Natural killer cell (primary cell): Measurements from ENCODE around the gene LAMP5. TPM values are rescaled to one million over a fixed set of nuclear protein-coding genes. Genes with fewer than 3 reads are reported as not detected.

Experiments
- ATAC-seq, 3 donors: fragments of 150-1000 bp in 2 of 3; fragments of 200-7000 bp in 1 of 3; cut with Tn5 transposase; 1 replicate in 1 of 3; 2 replicates in 2 of 3; pipeline ENCODE4 v1.10.0; 2021; ENCODE audit warnings: mild to moderate bottlenecking in 2 of 3, moderate library complexity in 2 of 3
- DNase-seq, 2 donors: peaks; one replicate each; pipeline versions ENCODE4 v3.0.0 to v3.0.0-alpha.2; 2013 to 2021; ENCODE audit warnings: mixed read lengths in 1 of 2
- H3K27ac ChIP-seq: one replicate; pipeline ENCODE4 v1.5.1; 2013; ENCODE audit warnings: mild to moderate bottlenecking, low read length
- H3K27me3 ChIP-seq: one replicate; pipeline ENCODE4 v1.6.1; 2013; ENCODE audit warnings: low read length; ENCODE audit not compliant: control insufficient read depth, insufficient read depth
- H3K36me3 ChIP-seq: one replicate; pipeline ENCODE4 v1.6.1; 2013; ENCODE audit warnings: low read length; ENCODE audit not compliant: control insufficient read depth, insufficient read depth
- H3K4me1 ChIP-seq: one replicate; pipeline ENCODE4 v1.6.1; 2013; ENCODE audit warnings: low read length; ENCODE audit not compliant: control insufficient read depth, insufficient read depth
- H3K4me3 ChIP-seq: one replicate; pipeline ENCODE4 v1.5.1; 2013; ENCODE audit warnings: low read length
- H3K9me3 ChIP-seq: one replicate; pipeline ENCODE4 v1.6.1; 2013; ENCODE audit warnings: low read length; ENCODE audit not compliant: control insufficient read depth, insufficient read depth
- H3K27ac Mint-ChIP-seq, 2 donors: one replicate each; pipeline ENCODE4 v1.8.0; 2022; ENCODE audit warnings: mild to moderate bottlenecking in 2 of 2, mixed read lengths in 2 of 2, moderate library complexity in 1 of 2
- H3K27me3 Mint-ChIP-seq, 2 donors: one replicate each; pipeline ENCODE4 v1.8.0; 2022; ENCODE audit warnings: low read depth in 2 of 2, mixed read lengths in 2 of 2
- H3K36me3 Mint-ChIP-seq: one replicate; pipeline ENCODE4 v1.8.0; 2022; ENCODE audit warnings: mixed read lengths
- H3K4me1 Mint-ChIP-seq, 2 donors: one replicate each; pipeline ENCODE4 v1.8.0; 2022; ENCODE audit warnings: mixed read lengths in 2 of 2
- H3K4me3 Mint-ChIP-seq: one replicate; pipeline ENCODE4 v1.8.0; 2022; ENCODE audit warnings: mild to moderate bottlenecking, moderate library complexity, mixed read lengths
- H3K9me3 Mint-ChIP-seq, 2 donors: one replicate each; pipeline ENCODE4 v1.8.0; 2022; ENCODE audit warnings: mixed read lengths in 2 of 2
- CTCF ChIP-seq: fragments of 200-600 bp; IDR thresholded peaks from one replicate; pipeline ENCODE4 v1.8.0; 2022; ENCODE audit warnings: antibody characterized with exemption
- WGBS: methylation state at CpG from one replicate; pipeline ENCODE4 v1.1.7; 2013; ENCODE audit warnings: missing lambda C conversion rate; ENCODE audit not compliant: insufficient coverage; 5-methylcytosine and 5-hydroxymethylcytosine counted together
- intact Hi-C: fragments of 100-400 bp; cut with micrococcal nuclease; formaldehyde crosslinking; loops from one replicate; pipeline ENCODE4 v1.14.2; 2022
- total RNA-seq, 4 donors: library from RNA; stranded (reverse); fragments of 120-200 nt in 1 of 4; gene quantifications; one replicate each; pipeline versions ENCODE4 v1.2.3 to v1.2.4, GENCODE V29; 2013 to 2022

LAMP5 gene
- total RNA-seq, 3 donors from 2014 or later (not counting 1 experiment from before 2014, with no cell fraction given) = 0.23 TPM; not detected in 2

DNA sequence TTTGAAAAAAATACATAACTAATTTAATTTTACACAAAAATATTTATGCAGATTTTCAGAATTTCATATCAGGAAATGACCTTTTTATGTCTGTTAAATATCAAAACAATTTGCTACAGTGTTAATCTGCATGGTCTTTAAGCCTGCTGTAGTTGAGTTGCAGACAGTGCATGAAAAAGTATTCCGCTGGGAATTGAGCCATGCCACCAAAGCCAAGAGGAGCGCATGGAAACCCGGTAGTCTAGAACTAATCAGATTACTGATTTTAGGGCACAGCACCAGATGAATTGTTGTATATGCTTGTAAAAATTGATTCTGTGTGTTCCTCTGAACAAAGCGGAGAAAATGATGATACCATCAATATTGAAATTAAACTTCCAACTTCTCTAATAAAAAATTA, 34.3 kb upstream of the LAMP5 start:
- H3K27ac Mint-ChIP-seq = no peak overlapping the region
- ATAC-seq = no peak
- Histone ChIP-seq H3K36me3 (no peaks in the 10 kb centered on the region), H3K4me3 (no peak overlapping the region), H3K27ac (no peak overlapping the region), H3K9me3 (no peaks in the 10 kb centered on the region), H3K4me1 (no peaks in the 10 kb centered on the region), H3K27me3 (no peaks in the 10 kb centered on the region)
- DNase-seq = no peak
- no peak overlapping the region for H3K4me3 Mint-ChIP-seq
- no peaks in the 10 kb centered on the region for H3K27me3 Mint-ChIP-seq
- no peaks in the 10 kb centered on the region for H3K36me3 Mint-ChIP-seq
- H3K4me1 Mint-ChIP-seq = no peaks in the 10 kb centered on the region
- WGBS = 99% methylated on average over 4 of the region's 4 CpGs
- intact Hi-C loops = no loop called here
- peaks cover 3 to 6% of the 10 kb centered on the region in 2 donors for H3K9me3 Mint-ChIP-seq
- TF ChIP-seq CTCF = no peak

DNA sequence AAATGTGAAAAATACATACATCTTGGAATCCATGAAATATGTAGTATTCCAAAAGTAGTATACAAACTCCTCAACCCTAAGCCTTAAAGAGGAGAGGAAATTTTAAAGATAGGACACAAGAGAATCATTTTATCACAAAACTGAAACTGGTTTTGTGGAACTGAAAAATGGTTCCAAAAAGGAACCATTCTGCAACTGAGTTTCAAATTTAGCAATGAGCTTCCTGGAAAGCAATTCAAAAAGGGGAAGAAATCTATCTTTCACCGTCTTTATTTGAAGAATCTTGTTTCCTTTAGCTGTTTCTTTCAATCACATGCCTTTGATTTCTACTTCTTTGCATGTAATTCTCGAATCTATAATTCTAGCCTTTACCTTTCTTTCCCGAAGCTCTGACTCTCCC, 32.2 kb upstream of the LAMP5 start:
- Mint-ChIP-seq H3K27ac (no peak overlapping the region), H3K9me3 (peaks cover 3 to 6% of the 10 kb centered on the region in 2 donors), H3K36me3 (no peaks in the 10 kb centered on the region), H3K4me3 (no peak overlapping the region), H3K27me3 (peaks cover 0 to 3% of the 10 kb centered on the region in 2 donors), H3K4me1 (no peaks in the 10 kb centered on the region)
- Histone ChIP-seq H3K36me3 (no peaks in the 10 kb centered on the region), H3K27me3 (no peaks in the 10 kb centered on the region), H3K27ac (no peak overlapping the region), H3K4me3 (no peak overlapping the region), H3K9me3 (no peaks in the 10 kb centered on the region), H3K4me1 (no peaks in the 10 kb centered on the region)
- DNase-seq (no peak), ATAC-seq (no peak)
- intact Hi-C loops = no loop called here
- no peak for TF ChIP-seq CTCF
- 46% methylated on average over 3 of the region's 3 CpGs for WGBS

- 83% methylated on average over 1 of the region's 2 CpGs for WGBS
- Histone ChIP-seq H3K4me3 (no peak overlapping the region), H3K4me1 (no peaks in the 10 kb centered on the region), H3K36me3 (no peaks in the 10 kb centered on the region), H3K27ac (no peak overlapping the region), H3K27me3 (no peaks in the 10 kb centered on the region), H3K9me3 (no peaks in the 10 kb centered on the region)
- DNase-seq (no peak), ATAC-seq (no peak)
- peaks cover 2 to 3% of the 10 kb centered on the region in 2 donors for H3K9me3 Mint-ChIP-seq
- intact Hi-C loops = no loop called here
- H3K4me1 Mint-ChIP-seq = no peaks in the 10 kb centered on the region
- no peak overlapping the region for H3K4me3 Mint-ChIP-seq
- H3K27me3 Mint-ChIP-seq = peaks cover 0 to 3% of the 10 kb centered on the region in 2 donors
- no peak for TF ChIP-seq CTCF
- no peaks in the 10 kb centered on the region for H3K36me3 Mint-ChIP-seq
- no peak overlapping the region for H3K27ac Mint-ChIP-seq
Measured at GRCh38 chr20:9483131-9483530, 31.3 kb upstream of the LAMP5 start.

- WGBS = 84% methylated on average over 9 of the region's 9 CpGs
- no peaks in the 10 kb centered on the region for H3K36me3 Mint-ChIP-seq
- no peaks in the 10 kb centered on the region for H3K4me1 Mint-ChIP-seq
- Histone ChIP-seq H3K4me3 (no peak overlapping the region), H3K4me1 (no peaks in the 10 kb centered on the region), H3K36me3 (no peaks in the 10 kb centered on the region), H3K27me3 (no peaks in the 10 kb centered on the region), H3K9me3 (no peaks in the 10 kb centered on the region), H3K27ac (no peak overlapping the region)
- peaks cover 2 to 7% of the 10 kb centered on the region in 2 donors for H3K9me3 Mint-ChIP-seq
- no peak overlapping the region for H3K4me3 Mint-ChIP-seq
- peaks cover 0 to 3% of the 10 kb centered on the region in 2 donors for H3K27me3 Mint-ChIP-seq
- TF ChIP-seq CTCF = no peak
- no peak overlapping the region for H3K27ac Mint-ChIP-seq
- DNase-seq = no peak
- no peak for ATAC-seq
- intact Hi-C loops = no loop called here
Measured at GRCh38 chr20:9485614-9486340, 28.6 kb upstream of the LAMP5 start.
